Ammon's horn (tissue), 1 donor: ENCODE data around the gene COPS9.

Experiments used
- DNase-seq: peaks from one replicate; pipeline ENCODE4 v3.0.0-alpha.2; 2016; ENCODE audit warnings: low spot score

COPS9 gene

GRCh38 chr2:240134466-240134865 is 1.6 kb downstream of the COPS9 start:
- DNase-seq: no peak

- DNase-seq: no peak
These were observed 2.7 kb downstream of the COPS9 start for GRCh38 chr2:240133401-240133800.

GRCh38 chr2:240132651-240132980 is 3.5 kb downstream of the COPS9 start:
- DNase-seq: peak; percentile 79

- DNase-seq: no peak
These were observed 4.0 kb downstream of the COPS9 start for GRCh38 chr2:240131941-240132650.

GRCh38 chr2:240131296-240131695 is 4.8 kb downstream of the COPS9 start:
- no peak for DNase-seq

- no peak for DNase-seq
These were observed 5.5 kb downstream of the COPS9 start for GRCh38 chr2:240130393-240131195.

- DNase-seq: no peak
These were observed 6.2 kb downstream of the COPS9 start for GRCh38 chr2:240129731-240130392.

- DNase-seq: no peak
These were observed 6.8 kb downstream of the COPS9 start for GRCh38 chr2:240129311-240129710.

GRCh38 chr2:240128608-240129145 is 7.4 kb downstream of the COPS9 start:
- no peak for DNase-seq

GRCh38 chr2:240127911-240128607 is 8.0 kb downstream of the COPS9 start:
- no peak for DNase-seq

GRCh38 chr2:240127191-240127750 is 8.8 kb downstream of the COPS9 start:
- no peak for DNase-seq

GRCh38 chr2:240126731-240127130 is 9.4 kb downstream of the COPS9 start:
- DNase-seq: no peak

- no peak for DNase-seq
These were observed 10.4 kb downstream of the COPS9 start for GRCh38 chr2:240125742-240126141.

- no peak for DNase-seq
These were observed 11.5 kb downstream of the COPS9 start for GRCh38 chr2:240124651-240125030.

GRCh38 chr2:240123821-240124650 is 12.1 kb downstream of the COPS9 start:
- no peak for DNase-seq

- no peak for DNase-seq
These were observed 14.4 kb downstream of the COPS9 start for GRCh38 chr2:240121675-240122074.

GRCh38 chr2:240121190-240121589 is 14.9 kb downstream of the COPS9 start:
- DNase-seq: no peak

- no peak for DNase-seq
These were observed 21.9 kb downstream of the COPS9 start for GRCh38 chr2:240114233-240114632.

- DNase-seq: no peak
These were observed 23.0 kb downstream of the COPS9 start for GRCh38 chr2:240112914-240113690.

GRCh38 chr2:240111253-240111652 is 24.9 kb downstream of the COPS9 start:
- no peak for DNase-seq
